Subcutaneous adipose tissue (tissue), 4 donors: ENCODE data around the gene ABTB2. TPM values are rescaled to one million over a fixed set of nuclear protein-coding genes. Genes with fewer than 3 reads are reported as not detected.

ENCODE experiments used
- CTCF ChIP-seq: fragments of 450-650 bp; IDR thresholded peaks from one replicate; pipeline ENCODE4 v1.5.1; 2016; ENCODE audit warnings: low read depth, mild to moderate bottlenecking, control low read depth, antibody characterized with exemption, moderate library complexity
- small RNA-seq: library from RNA; depleted of rRNA; stranded (forward); fragments of <200 nt; gene quantifications from one replicate; pipeline ENCODE3, GENCODE V24; 2016
- total RNA-seq, 4 donors: library from RNA; depleted of rRNA; stranded (reverse); fragments of >200 nt; gene quantifications; one replicate each; pipeline ENCODE4 v1.1.0, GENCODE V29; 2016

Gene ABTB2
- total RNA-seq, 4 donors from 2014 or later = 0.88 to 1.9 (median 1.0) TPM

- no peak for TF ChIP-seq CTCF
Observed at GRCh38 chr11:34114014-34114413, 243.8 kb downstream of the ABTB2 start.

GRCh38 chr11:34111722-34112270, 246.0 kb downstream of the ABTB2 start:
- TF ChIP-seq CTCF = no peak

- TF ChIP-seq CTCF = no peak
Observed at GRCh38 chr11:34105957-34106504, 251.8 kb downstream of the ABTB2 start.

GRCh38 chr11:34105079-34105956, 252.5 kb downstream of the ABTB2 start, which contains the start of gene NAT10:
TSS of gene NAT10 (plus strand) at chr11:34105629. CDS start at chr11:34108226, 2,597 bp downstream.
- TF ChIP-seq CTCF = no peak

GRCh38 chr11:34104680-34105078, 253.1 kb downstream of the ABTB2 start:
- TF ChIP-seq CTCF = no peak

Small RNA genes lying within 50 kb of the gene (small RNA-seq; reads per million reads assigned to genes)
- gene AL035079.1 = not detected
- 0.49 reads per million for gene RF00019

Other genes with a start within 250 kb of the ABTB2 start
- 100 to 1,000 TPM; 429 to 486 (median 458) TPM for gene CAT, start 80.9 kb upstream of the ABTB2 start, total RNA-seq
- not detected for gene ELF5, start 155.8 kb upstream of the ABTB2 start, total RNA-seq